A549 (cell line): ENCODE measurements around the gene RRAS2. TPM values are rescaled to one million over a fixed set of nuclear protein-coding genes. Genes with fewer than 3 reads are reported as not detected.

Experiments
- ATAC-seq, 2 experiments: fragments of 200-7000 bp in 1 of 2; fragments of >200 bp in 1 of 2; cut with Nextera tagmentation in 1 of 2; cut with Tn5 transposase in 1 of 2; 3 replicates each; pipeline versions ENCODE4 v1.8.0 to v1.9.1; 2018 to 2020; ENCODE audit warnings: mild to moderate bottlenecking in 1 of 2, moderate library complexity in 1 of 2
- CTCF ChIA-PET: fragments of 300-600 bp; sonication (Branson Sonifier 250); formaldehyde crosslinking; extraction: SDS; loops from one replicate; lab custom pipeline; 2021; ENCODE audit warnings: antibody characterized with exemption, inconsistent platforms; lab: Yijun Ruan, JAX
- POLR2A ChIA-PET: fragments of 350-600 bp; formaldehyde crosslinking; extraction: SDS; loops from one replicate; lab custom pipeline; 2021; ENCODE audit warnings: antibody characterized with exemption, inconsistent platforms; lab: Yijun Ruan, JAX
- DNase-seq, 2 experiments: peaks; one replicate each; pipeline versions ENCODE4 v3.0.0 to v3.0.0-alpha.2; 2011 to 2016; ENCODE audit warnings: low read depth in 1 of 2, low spot score in 1 of 2
- FAIRE-seq: peaks from 2 replicates; lab custom pipeline; 2011; peaks lifted over from hg19 to GRCh38; lab: Jason Lieb, UNC
- H3K27ac ChIP-seq, 2 experiments: fragments of >200 bp; sonication (Bioruptor Twin); formaldehyde crosslinking; 3 replicates each; pipeline ENCODE4 v1.5.1; 2016 to 2017
- H3K4me1 ChIP-seq: fragments of >200 bp; sonication (Bioruptor Twin); formaldehyde crosslinking; 3 replicates; pipeline ENCODE4 v1.6.1; 2016
- H3K4me2 ChIP-seq: fragments of >200 bp; sonication (Bioruptor Twin); formaldehyde crosslinking; 3 replicates; pipeline ENCODE4 v1.6.1; 2016
- H3K4me3 ChIP-seq: fragments of >200 bp; sonication (Bioruptor Twin); formaldehyde crosslinking; 3 replicates; pipeline ENCODE4 v1.5.1; 2016
- H3K9me3 ChIP-seq: fragments of >200 bp; sonication (Bioruptor Twin); formaldehyde crosslinking; 3 replicates; pipeline ENCODE4 v1.6.1; 2016
- EHMT2 ChIP-seq: fragments of 200-600 bp; sonication (generic); IDR thresholded peaks from 2 replicates; pipeline ENCODE4 v1.6.1; 2016; ENCODE audit warnings: antibody characterized with exemption, low read depth, mild to moderate bottlenecking, moderate library complexity
- ESRRA ChIP-seq: fragments of 150-350 bp; IDR thresholded peaks from 2 replicates; pipeline ENCODE4 v1.6.1; 2014; ENCODE audit warnings: mild to moderate bottlenecking, low read length, borderline replicate concordance
- HEYL ChIP-seq: fragments of 250-450 bp; sonication (Bioruptor Pico); IDR thresholded peaks from 2 replicates; pipeline ENCODE4 v1.8.0; 2021; ENCODE audit warnings: mild to moderate bottlenecking, moderate library complexity
- JUN ChIP-seq, 2 experiments: fragments of >200 bp; sonication (Bioruptor Twin); formaldehyde crosslinking; IDR thresholded peaks; 2 replicates in 1 of 2; 3 replicates in 1 of 2; pipeline ENCODE4 v1.6.1; 2016 to 2017
- KDM1A ChIP-seq: fragments of 200-600 bp; sonication (generic); IDR thresholded peaks from 2 replicates; pipeline ENCODE4 v1.6.1; 2016; ENCODE audit warnings: low read depth, mild to moderate bottlenecking
- NR3C1 ChIP-seq: fragments of >200 bp; sonication (Bioruptor Twin); formaldehyde crosslinking; IDR thresholded peaks from 3 replicates; pipeline ENCODE4 v1.6.1; 2017
- PBX3 ChIP-seq: IDR thresholded peaks from 2 replicates; pipeline ENCODE4 v1.6.1; 2012
- RAD21 ChIP-seq, 2 experiments: fragments of >200 bp in 1 of 2; sonication (Bioruptor Twin) in 1 of 2; formaldehyde crosslinking in 1 of 2; IDR thresholded peaks in 1 of 2; conservative IDR thresholded peaks in 1 of 2; 2 replicates in 1 of 2; 3 replicates in 1 of 2; pipeline ENCODE4 v1.6.1; 2012 to 2018; ENCODE audit warnings: inconsistent platforms in 1 of 2
- REST ChIP-seq: fragments of 200-600 bp; sonication (generic); IDR thresholded peaks from 2 replicates; pipeline ENCODE4 v1.6.1; 2016; ENCODE audit warnings: antibody characterized with exemption, mild to moderate bottlenecking, moderate library complexity
- TP53 ChIP-seq: fragments of 250-450 bp; sonication (Bioruptor Pico); IDR thresholded peaks from 2 replicates; pipeline ENCODE4 v1.5.0; 2021; ENCODE audit warnings: mild to moderate bottlenecking, moderate library complexity
- USF2 ChIP-seq: fragments of 450-650 bp; IDR thresholded peaks from 2 replicates; pipeline ENCODE4 v1.6.1; 2014; ENCODE audit warnings: antibody characterized with exemption
- ZFP36 ChIP-seq: fragments of 450-650 bp; IDR thresholded peaks from 2 replicates; pipeline ENCODE4 v1.6.1; 2014; ENCODE audit warnings: borderline replicate concordance; ENCODE audit not compliant: partially characterized antibody
- ZNF302 ChIP-seq: fragments of 250-450 bp; sonication (Bioruptor Pico); IDR thresholded peaks from 2 replicates; pipeline ENCODE4 v1.9.0; 2021; ENCODE audit warnings: inconsistent platforms, mild to moderate bottlenecking, moderate library complexity
- ZSCAN20 ChIP-seq: fragments of 250-450 bp; sonication (Bioruptor Pico); IDR thresholded peaks from 2 replicates; pipeline ENCODE4 v1.8.0; 2022; ENCODE audit warnings: mild to moderate bottlenecking, moderate library complexity
- WGBS: methylation state at CpG from one replicate; pipeline ENCODE4 v1.1.6; 2017; ENCODE audit errors: missing lambda C conversion rate; 5-methylcytosine and 5-hydroxymethylcytosine counted together
- polyA plus RNA-seq, 4 experiments: library from polyadenylated mRNA; depleted of rRNA in 3 of 4; stranded (reverse); fragments of >200 nt; fragmentation: RNase III in 1 of 4; extraction: RNeasy Plus Mini Kit Qiagen cat#74134 plus additional on column Dnase treatment in 1 of 4; gene quantifications; 2 replicates in 3 of 4; 3 replicates in 1 of 4; pipeline ENCODE4 v1.2.3, GENCODE V29; 2011 to 2017

The RRAS2 gene
- polyA plus RNA-seq, 2 of the 4 experiments (the other 2 are of a cell fraction): 37.9 to 48.2 TPM

GRCh38 chr11:14323118-14323676, 35.8 kb downstream of the RRAS2 start:
- POLR2A ChIA-PET: no interaction called here

GRCh38 chr11:14322510-14322909, 36.5 kb downstream of the RRAS2 start:
- Histone ChIP-seq H3K9me3 (no peaks in the 10 kb centered on the region), H3K27ac (no peak overlapping the region), H3K4me2 (no peak overlapping the region), H3K4me1 (peaks cover 43% of the 10 kb centered on the region), H3K4me3 (no peak overlapping the region)
- DNase-seq: no peak
- no peak for TF ChIP-seq KDM1A
- no peak for TF ChIP-seq REST
- TF ChIP-seq EHMT2: no peak
- TF ChIP-seq ZNF302 (CRISPR knock-in tag): no peak
- no peak for TF ChIP-seq ESRRA
- no peak for TF ChIP-seq PBX3
- no peak for TF ChIP-seq JUN (IDR thresholded peaks at IDR 0.05)
- TF ChIP-seq RAD21 (conservative IDR thresholded peaks at IDR 0.05 in 1 of 2, IDR thresholded peaks at IDR 0.05 in 1 of 2): no peak
- TF ChIP-seq HEYL (CRISPR knock-in tag): no peak
- TF ChIP-seq USF2: no peak
- no peak for FAIRE-seq
- ATAC-seq: no peak
- ChIA-PET CTCF (no interaction called here), POLR2A (no interaction called here)
- WGBS: 84% methylated on average over 2 of the region's 2 CpGs

More at GRCh38 chr11:14323118-14323676, 35.8 kb downstream of the RRAS2 start:
- Histone ChIP-seq H3K4me1 (peaks cover 37% of the 10 kb centered on the region), H3K4me3 (no peak overlapping the region), H3K27ac (no peak overlapping the region), H3K9me3 (no peaks in the 10 kb centered on the region), H3K4me2 (no peak overlapping the region)
- 94% methylated on average over 6 of the region's 6 CpGs for WGBS
- TF ChIP-seq EHMT2 (no peak), TP53 (no peak), NR3C1 (no peak), ESRRA (no peak), REST (no peak), ZSCAN20 (CRISPR knock-in tag) (no peak), ZFP36 (no peak)
- ATAC-seq (no peak), FAIRE-seq (no peak), DNase-seq (no peak)
- CTCF ChIA-PET: no interaction called here
